NOMO-1 treated with DMSO at 0.1 percent for 48 hours (cell line): Measurements from ENCODE around the gene C2CD3.
"Not testable (repeated sequence)": the region's sequence is repeated elsewhere in the genome, so short reads cannot be mapped to it uniquely, and the experiment has no call there.

Experiments used
- DNase-seq: peaks from one replicate; lab custom pipeline; 2025; ENCODE audit not compliant: unreplicated experiment; lab: John Stamatoyannopoulos, UW

C2CD3 gene

GRCh38 chr11:74159642-74160041 lies 11.2 kb downstream of the C2CD3 start:
- DNase-seq: no peak

- no peak for DNase-seq
These were observed 13.6 kb downstream of the C2CD3 start for GRCh38 chr11:74157169-74157568.

DNA sequence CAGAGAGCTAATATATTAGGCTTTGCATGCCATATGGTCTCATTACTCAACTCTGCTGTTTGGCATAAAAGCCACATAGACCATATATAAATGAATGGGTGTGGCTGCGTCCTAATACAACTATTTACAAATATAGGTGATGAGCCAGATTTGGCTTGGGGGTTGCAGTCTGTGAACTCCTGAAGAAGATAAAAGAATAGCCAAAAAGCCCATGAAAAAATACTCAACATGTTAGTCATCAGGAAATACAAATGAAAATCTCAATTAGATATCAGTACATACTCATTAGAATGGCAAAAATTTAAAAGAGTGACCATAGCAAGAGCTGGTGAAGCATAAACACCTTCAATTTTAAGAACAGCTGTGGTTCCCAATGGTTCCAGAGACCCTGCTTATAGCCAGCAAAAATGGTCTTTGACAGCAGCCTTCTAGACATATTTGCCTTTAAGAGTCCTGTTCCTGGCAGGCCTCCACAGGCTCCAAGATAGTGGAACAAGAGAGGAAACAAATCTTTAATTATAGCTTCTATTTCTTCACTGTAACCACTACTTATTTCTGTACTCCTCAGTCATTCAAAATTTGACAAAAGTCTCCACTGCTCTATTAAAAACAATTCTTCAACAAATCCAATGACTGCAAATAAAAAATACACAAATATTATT lies 16.1 kb downstream of the C2CD3 start:
- no peak for DNase-seq

- DNase-seq: no peak
These were observed 17.6 kb downstream of the C2CD3 start for GRCh38 chr11:74153224-74153623.

GRCh38 chr11:74147199-74147929 lies 23.4 kb downstream of the C2CD3 start:
- DNase-seq: no peak

- DNase-seq: no peak
These were observed 26.2 kb downstream of the C2CD3 start for GRCh38 chr11:74144592-74144991.

- no peak for DNase-seq
These were observed 28.2 kb downstream of the C2CD3 start for GRCh38 chr11:74142624-74143023.

GRCh38 chr11:74141908-74142307 lies 28.9 kb downstream of the C2CD3 start:
- DNase-seq: no peak

DNA sequence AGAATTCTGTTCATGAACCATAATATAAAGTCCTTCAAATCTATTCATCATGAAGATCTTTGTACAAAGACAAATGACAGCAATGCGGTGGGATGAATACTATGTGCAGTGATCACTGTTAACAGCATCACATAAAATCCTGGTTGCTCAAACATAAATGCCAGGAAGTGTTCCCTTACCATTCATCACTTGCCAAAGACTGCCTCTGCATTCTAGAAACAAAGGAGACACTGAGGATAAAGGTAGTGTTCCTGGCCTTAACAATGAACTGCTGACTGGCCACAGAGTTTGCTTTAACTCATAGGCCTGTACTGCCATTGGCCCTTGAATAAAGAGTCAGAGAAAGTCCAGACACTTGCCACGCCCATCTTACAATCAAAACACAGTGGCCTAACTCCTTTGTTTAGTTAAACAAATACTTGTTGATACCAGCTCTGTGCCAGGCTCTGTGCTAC lies 29.5 kb downstream of the C2CD3 start:
- DNase-seq: no peak

DNA sequence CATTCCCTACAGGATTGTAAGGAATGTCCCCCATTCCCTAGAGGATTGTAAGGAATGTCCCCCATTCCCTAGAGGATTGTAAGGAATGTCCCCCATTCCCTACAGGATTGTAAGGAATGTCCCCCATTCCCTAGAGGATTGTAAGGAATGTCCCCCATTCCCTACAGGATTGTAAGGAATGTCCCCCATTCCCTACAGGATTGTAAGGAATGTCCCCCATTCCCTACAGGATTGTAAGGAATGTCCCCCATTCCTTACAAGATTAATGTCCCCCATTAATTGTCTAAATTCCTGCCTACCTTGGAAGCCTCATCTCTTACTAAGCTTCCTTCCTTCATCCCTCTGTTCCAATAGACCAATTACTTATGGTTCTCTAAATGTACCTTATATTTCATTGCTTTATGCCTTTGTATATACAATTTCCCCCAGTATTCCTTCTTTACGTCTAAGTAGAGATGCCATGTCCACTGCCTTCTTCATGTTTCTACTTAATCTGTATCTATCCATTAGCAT lies 30.8 kb downstream of the C2CD3 start:
- not testable (repeated sequence) for DNase-seq

DNA sequence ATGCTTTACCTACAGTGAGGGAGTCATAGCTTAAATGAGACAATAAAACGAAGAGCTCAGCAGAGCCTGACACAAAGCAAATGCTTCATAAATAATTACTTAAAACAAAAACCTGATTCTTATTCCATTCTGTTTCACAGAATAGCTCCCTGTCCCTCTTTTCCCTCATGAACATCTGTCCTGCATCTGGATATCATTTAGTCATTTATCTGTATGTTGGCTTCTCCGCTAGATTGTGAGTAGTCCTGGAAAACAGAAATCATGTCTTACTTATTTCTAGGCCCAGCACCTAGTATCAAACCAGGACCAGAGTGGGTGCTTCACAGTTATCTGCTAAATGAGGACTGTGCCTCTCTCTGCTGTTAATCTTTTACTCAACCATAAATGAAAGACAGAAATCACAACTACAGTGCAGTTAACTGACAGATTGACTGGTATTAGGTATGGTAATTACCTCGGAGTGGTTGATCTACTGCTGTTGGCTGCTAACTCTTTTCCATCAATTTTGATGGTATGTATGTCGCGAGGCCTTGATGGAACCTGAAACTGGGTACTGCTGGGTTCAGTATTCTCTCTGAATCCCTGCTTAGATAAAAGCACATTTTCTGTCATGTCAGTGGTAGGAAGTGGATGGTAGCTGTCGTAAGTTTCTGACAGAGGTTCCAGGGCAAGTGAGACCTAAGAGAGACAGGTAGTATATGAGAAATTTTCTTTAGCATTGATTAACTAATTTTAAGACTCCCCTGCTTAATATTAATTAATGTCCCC lies 31.5 kb downstream of the C2CD3 start:
- DNase-seq: no peak

DNA sequence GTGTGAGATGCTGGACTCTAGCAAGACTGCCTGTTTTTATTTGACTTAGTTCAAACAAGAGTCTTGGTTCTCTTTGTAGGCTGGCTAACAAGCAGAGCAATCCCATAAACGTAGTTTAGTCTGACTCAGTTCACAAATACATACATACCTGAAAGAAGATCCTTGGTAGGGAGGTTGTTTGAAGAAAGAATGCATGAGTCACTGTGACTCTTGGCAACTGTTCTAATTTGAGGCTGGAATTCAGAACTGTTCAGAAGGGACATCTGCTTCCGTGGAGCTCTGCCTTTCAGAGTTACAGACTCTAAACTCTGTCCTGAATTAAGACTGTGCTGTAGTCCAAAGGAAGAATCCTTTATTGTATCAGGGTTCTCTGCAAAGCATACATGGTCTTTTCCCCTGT lies 32.2 kb downstream of the C2CD3 start:
- no peak for DNase-seq

DNA sequence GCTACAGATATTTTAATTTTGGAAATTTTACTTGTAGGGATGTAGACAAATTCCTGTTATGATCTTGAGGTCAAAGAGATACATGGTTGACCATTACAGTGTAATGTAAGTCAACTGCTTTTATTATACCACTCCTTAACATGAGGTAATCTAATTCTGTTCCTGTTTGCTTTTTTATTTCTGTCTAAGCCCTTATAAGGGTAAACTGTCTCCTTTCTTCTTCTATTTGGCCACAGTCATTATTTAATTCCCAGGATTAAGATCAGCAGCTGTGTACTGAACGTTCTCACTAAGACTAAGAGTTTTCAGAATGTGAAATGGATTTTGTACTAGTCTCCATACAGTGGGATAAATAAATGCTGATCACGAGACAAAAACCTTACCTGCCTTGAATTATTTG lies 32.8 kb downstream of the C2CD3 start:
- DNase-seq: no peak

DNA sequence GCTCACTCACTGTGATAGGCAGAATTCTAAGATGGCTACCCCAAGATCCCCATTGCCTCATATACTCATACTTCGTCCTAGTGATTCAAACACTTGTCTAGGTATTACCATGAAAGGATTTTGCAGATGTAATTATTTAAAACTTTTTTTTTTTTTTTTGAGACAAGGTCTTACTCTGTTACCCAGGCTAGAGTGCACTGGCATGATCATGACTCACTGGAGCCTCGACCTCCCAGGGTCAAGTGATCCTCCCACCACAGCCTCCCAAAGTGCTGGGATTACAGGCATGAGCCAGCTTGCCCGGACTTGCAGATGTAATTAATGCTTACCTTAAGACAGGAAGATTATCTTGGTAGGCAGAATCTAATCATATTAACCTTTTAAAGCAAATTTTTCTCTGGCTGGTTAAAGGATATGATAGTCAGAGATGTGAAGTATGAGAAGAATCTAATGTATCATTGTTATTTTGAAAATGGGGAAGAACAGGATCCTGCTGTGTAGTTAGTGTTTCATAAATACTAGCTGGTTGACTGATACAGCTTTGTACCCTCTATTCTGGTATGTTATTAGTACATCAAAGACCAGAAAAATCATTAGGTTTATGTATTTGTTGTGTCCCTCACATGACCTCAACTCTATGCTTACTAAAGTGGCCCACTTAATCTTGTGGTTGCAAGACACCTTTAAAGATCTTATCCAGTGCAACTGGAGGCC lies 35.5 kb downstream of the C2CD3 start:
- DNase-seq: no peak

DNA sequence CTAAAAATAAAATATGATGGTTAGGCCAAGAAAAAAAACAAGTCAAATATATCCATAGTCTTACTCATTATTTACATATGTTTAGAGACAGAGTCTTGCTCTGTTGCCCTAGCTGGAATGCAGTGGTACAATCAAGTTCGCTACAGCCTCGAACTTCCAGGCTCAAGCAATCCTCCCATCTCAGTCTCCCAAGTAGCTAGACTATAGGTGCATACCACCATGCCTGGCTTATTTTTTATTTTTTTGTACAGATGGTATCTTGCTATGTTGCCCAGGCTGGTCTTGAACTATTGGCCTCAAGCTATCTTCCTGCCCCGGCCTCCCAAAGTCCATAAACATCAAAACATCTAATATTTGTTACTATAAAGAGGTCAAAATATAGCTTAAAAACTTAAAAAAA lies 36.1 kb downstream of the C2CD3 start:
- no peak for DNase-seq

- DNase-seq: no peak
These were observed 37.4 kb downstream of the C2CD3 start for GRCh38 chr11:74133436-74133835.

DNA sequence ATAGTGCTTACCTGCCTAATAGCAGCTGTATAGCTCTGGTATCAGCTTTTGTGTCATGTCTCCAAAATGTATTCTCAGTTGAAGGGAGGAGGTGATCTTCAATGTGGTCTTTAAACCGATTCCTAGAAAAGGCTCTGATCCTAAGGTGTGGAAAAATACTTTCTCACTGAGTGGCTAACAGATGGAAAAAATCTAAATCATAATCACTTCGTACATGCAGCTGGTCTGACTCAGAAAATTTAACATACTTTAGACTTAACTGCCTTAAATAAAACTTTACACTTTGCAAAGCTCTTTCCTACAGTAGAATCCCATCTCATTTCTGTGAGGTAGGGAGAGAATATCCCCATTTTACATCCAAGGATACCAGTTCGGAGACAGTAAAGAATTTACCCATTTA lies 38.0 kb downstream of the C2CD3 start:
- no peak for DNase-seq

GRCh38 chr11:74129121-74129520 lies 41.7 kb downstream of the C2CD3 start:
- not testable (repeated sequence) for DNase-seq

DNA sequence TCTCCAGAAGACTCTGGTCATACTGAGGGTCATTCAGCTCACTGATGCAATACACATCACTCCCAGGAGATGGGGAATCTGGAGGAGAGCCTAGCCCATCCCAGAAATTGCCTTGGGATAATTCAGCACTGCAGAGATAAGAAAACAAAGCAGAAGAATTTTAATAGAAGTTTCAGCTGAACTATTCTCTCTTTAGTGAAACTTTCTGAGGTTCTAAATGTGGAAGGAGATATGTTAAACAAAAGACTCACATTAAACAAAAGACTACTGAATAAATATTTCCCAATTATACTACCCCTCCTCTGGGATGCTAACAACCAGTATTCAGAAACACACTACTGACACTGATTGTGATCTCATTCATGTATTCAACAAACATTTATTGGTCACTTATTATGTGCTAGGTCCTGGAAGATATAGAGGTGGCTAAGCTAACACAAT lies 47.8 kb downstream of the C2CD3 start:
- no peak for DNase-seq

DNA sequence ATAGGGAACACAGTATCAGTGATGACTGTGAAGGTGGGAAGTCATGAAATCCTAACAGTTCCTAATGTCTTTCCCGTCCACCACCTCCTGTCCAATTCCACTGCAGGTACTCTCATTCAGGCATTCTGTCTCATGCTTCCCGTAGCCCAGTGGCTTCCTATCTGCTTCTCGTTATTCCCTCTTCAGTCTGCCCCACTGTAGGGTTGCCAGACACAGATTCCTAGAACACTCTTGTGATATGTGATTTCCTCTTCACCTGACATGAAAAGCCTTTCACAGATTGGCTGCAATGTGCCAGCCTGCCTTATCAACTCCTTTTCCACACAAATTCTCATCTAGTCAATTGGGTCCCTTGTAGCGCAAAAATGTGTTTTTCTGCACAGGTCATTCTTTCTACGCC lies 49.0 kb downstream of the C2CD3 start:
- no peak for DNase-seq
